ENCODE data around the gene ERBB4.

Gene ERBB4

GRCh38 chr2:211449819-211450218 is 1088.8 kb downstream of the ERBB4 start:
- no peak for DNase-seq

- no peak for DNase-seq
Observed at GRCh38 chr2:211447548-211447947, 1091.1 kb downstream of the ERBB4 start.

- no peak for DNase-seq
Observed at GRCh38 chr2:211440107-211440506, 1098.5 kb downstream of the ERBB4 start.

DNA sequence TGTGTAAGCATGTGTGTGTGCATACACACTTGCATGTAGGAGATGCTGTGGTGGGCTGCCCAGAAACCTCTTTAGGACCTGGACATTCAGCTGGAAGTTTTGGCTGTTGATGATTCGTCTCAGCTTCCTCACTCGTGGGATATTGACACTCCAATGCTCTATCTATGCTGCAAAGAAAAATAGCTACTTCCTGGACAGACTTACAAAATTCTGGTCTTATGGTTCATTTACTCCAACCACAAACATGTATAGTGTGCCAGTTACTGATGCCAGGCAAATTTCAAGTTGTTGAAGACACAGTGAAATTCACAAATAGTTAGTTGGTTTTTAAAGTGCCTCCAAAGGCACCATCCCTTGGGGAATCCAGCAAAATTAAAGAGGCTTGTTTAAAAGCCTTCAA is 1099.6 kb downstream of the ERBB4 start:
- DNase-seq, result no peak

GRCh38 chr2:211437396-211437795 is 1101.2 kb downstream of the ERBB4 start:
- no peak for DNase-seq

DNA sequence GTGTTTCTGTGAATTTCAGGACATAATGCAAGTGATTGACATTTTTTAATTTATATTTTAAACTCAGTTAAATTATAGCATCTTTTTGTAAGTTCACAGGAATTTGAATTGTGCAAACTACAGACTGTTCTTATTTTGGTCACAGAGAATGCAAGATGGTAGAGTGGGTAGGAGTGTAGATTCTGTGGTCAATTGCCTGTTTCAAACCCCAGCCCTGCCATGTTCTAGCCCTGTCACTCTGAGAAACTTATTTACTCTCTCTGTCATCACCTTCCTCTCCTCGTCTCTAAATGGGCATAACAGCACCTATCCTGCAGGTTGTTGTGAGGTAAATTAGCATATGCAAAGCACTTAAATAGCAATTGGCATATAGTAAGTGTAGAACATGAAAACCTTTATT is 1102.4 kb downstream of the ERBB4 start:
- no peak for DNase-seq

- no peak for DNase-seq
Observed at GRCh38 chr2:211435331-211435730, 1103.3 kb downstream of the ERBB4 start.

GRCh38 chr2:211434773-211435172 is 1103.8 kb downstream of the ERBB4 start:
- DNase-seq, result no peak

GRCh38 chr2:211429256-211429920 is 1109.2 kb downstream of the ERBB4 start:
- DNase-seq, result no peak

- no peak for DNase-seq
Observed at GRCh38 chr2:211426240-211426639, 1112.4 kb downstream of the ERBB4 start.

GRCh38 chr2:211423018-211423417 is 1115.6 kb downstream of the ERBB4 start:
- DNase-seq, result no peak

DNA sequence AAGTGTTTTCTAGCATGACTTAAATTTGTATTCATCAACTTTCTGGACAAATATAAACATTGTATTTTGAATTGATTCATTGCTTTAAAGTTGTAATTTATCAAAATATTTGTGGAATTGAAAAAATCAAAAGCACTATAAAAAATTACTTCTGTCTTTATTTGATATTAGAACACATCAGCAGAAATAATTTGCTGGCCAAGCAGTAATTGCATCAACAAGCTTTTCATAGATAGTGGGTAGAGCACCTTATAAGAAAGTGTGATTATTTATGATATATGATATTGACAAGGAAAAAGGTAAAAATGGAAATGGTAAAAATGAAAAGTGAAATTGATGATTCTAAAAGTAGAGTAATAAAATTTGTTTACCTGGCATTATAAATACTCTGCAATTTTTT is 1121.1 kb downstream of the ERBB4 start:
- no peak for DNase-seq

GRCh38 chr2:211416373-211416772 is 1122.2 kb downstream of the ERBB4 start:
- DNase-seq, result no peak

DNA sequence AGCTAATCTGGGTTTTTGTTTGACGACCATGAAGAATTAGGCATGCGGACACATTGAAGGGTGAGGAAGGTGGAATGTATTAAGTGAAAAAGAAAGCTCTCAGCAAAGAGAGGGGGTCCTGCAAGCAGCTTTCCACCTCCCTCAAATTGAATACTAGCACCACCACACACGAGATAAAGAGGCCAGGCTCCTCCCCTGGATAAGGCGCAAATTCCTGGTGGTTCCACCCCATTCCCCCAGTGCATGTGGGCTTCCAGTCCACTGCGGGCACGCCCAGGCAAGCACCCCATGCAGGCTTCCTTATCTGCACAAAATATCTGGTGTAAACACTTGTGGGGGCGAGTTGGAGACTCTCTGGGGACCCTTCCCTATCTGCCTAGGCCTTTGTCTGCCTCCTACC is 1124.9 kb downstream of the ERBB4 start:
- no peak for DNase-seq

DNA sequence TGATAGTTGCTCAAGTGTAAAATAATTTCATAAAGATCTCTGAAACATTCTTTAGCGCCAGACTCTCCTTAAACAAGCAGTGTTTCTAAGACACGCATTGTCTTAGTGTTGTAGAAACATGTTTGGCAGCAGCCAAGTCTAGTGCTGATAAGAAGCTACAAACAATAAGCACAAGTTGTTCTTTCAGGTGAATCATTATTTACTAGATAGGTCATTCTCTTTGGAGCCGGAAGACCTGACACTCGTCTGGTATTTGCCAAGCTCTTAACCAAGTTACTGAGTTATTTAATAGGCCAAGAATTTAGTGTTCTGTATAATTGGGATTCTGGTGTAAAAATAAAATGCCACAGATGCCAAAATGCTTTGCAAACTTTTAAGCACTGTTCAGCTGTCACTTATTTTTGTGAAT is 1130.1 kb downstream of the ERBB4 start:
- DNase-seq, result no peak

DNA sequence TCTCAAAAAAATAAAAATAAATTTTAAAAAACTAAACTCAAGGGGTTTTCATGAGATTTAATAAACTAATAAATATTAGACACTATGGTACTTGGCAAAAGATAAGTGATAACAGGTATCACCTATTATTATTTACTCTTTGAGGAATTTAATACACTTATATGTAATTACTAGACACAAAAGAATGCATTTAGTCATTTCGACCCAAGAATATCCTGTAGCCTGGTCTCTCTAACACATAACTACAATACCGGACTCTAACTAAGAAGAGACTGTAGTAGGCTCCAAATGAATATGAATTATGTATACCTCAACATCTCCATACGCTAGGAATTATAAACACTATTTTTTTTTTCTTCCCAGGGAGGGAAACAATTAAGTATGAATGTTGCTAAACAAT is 1131.5 kb downstream of the ERBB4 start:
- no peak for DNase-seq

GRCh38 chr2:211405036-211405435 is 1133.6 kb downstream of the ERBB4 start:
- DNase-seq, result no peak

DNA sequence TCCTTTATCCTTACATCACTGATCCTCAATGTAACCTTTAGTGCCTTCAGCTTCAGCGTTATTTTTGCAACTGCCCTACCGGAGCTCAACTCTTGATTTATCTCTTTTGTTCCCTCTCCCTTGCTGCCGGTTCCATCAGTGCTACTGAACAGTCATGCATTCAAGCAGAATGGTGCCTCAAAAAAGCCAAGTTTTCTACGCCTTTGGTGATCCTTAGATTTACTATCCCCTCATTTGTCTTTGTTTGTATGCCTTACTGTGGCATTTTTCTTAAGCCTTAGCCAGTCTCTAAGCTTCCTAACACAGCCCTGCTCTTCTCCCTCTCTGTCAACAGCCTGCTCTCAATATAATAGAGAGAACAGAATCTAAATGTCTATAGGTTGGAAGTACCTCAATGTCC is 1134.5 kb downstream of the ERBB4 start:
- DNase-seq, result no peak

GRCh38 chr2:211401328-211401727 is 1137.3 kb downstream of the ERBB4 start:
- DNase-seq, result no peak

DNA sequence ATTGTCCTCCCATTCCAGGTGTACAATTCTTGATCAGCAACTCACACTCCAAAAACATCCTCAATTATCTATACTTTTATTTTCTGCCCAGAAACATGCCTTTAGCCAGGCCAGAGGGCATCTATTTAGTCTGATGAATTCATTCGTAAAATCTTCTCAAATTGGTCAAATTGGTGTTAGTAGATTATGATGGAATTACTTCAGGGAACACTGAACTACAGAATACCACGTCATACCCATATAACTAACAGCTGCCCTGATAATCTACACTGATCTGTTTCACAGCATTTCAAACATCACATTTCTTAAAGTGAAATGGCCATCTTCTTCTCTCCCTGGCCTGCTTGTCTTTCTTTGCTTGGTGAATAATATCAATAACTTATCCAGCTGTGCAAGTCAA is 1140.8 kb downstream of the ERBB4 start:
- DNase-seq, result no peak

GRCh38 chr2:211396815-211397214 is 1141.8 kb downstream of the ERBB4 start:
- no peak for DNase-seq

GRCh38 chr2:211391189-211391567 is 1147.4 kb downstream of the ERBB4 start:
- no peak for DNase-seq

GRCh38 chr2:211390536-211391188 is 1147.9 kb downstream of the ERBB4 start:
- DNase-seq, result no peak

GRCh38 chr2:211387734-211388133 is 1150.9 kb downstream of the ERBB4 start:
- DNase-seq, result no peak

DNA sequence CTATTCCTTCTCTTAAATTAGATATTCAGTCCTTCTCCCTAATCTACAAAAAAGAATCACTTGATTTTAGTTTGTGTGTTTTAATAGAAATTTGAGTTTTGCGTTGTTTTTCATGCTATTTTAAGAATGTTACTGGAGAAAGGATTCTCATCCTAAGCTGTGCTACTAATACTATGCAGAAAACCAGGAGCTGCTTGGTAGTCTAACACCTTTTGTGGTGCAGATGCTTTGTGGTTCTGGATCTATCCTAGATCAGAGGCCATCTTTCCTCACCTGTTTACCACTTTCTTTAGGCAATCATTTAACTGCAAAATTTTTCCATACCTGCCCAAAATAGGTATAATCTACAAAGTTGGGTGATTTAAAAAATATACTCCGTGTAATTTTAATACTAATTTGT is 1158.6 kb downstream of the ERBB4 start:
- DNase-seq, result no peak

Measured in T-helper 9 cell (primary cell).